Tibial artery (tissue), 4 donors: Measurements from ENCODE around the gene PDE3B.

Experiments
- DNase-seq, 2 donors: peaks; one replicate each; pipeline ENCODE4 v3.0.0-alpha.2; 2019
- H3K27ac ChIP-seq, 2 donors: fragments of 200-600 bp; sonication (generic) in 1 of 2; 1 replicate in 1 of 2; 2 replicates in 1 of 2; pipeline ENCODE4 v1.5.1; 2018 to 2019; ENCODE audit warnings: mild to moderate bottlenecking in 1 of 2
- H3K27me3 ChIP-seq, 2 donors: fragments of 200-600 bp; sonication (generic) in 1 of 2; one replicate each; pipeline versions ENCODE4 v1.5.1 to v1.6.0; 2016 to 2019
- H3K36me3 ChIP-seq, 3 donors: fragments of 200-600 bp; sonication (generic) in 2 of 3; one replicate each; pipeline ENCODE4 v1.5.1; 2016 to 2019; ENCODE audit warnings: mild to moderate bottlenecking in 2 of 3
- H3K4me1 ChIP-seq, 4 donors: fragments of 200-600 bp; sonication (generic) in 2 of 4; 1 replicate in 3 of 4; 2 replicates in 1 of 4; pipeline ENCODE4 v1.5.1; 2016 to 2019
- H3K4me3 ChIP-seq, 2 donors: fragments of 200-600 bp; sonication (generic) in 1 of 2; 1 replicate in 1 of 2; 2 replicates in 1 of 2; pipeline ENCODE4 v1.5.1; 2018 to 2019; ENCODE audit warnings: mild to moderate bottlenecking in 2 of 2
- H3K9me3 ChIP-seq, 3 donors: fragments of 200-600 bp; sonication (generic) in 1 of 3; one replicate each; pipeline ENCODE4 v1.5.1; 2016 to 2019
- CTCF ChIP-seq, 2 experiments: fragments of 200-600 bp in 1 of 2; fragments of 450-650 bp in 1 of 2; IDR thresholded peaks; one replicate each; pipeline ENCODE4 v1.5.1; 2017 to 2019; ENCODE audit warnings: antibody characterized with exemption in 2 of 2, mild to moderate bottlenecking in 1 of 2, moderate library complexity in 1 of 2
- intact Hi-C: fragments of 100-400 bp; cut with DNase I; formaldehyde crosslinking; loops from one replicate; pipeline ENCODE4 v1.15.0; 2023; ENCODE audit warnings: low total_unique reads

The PDE3B gene

DNA sequence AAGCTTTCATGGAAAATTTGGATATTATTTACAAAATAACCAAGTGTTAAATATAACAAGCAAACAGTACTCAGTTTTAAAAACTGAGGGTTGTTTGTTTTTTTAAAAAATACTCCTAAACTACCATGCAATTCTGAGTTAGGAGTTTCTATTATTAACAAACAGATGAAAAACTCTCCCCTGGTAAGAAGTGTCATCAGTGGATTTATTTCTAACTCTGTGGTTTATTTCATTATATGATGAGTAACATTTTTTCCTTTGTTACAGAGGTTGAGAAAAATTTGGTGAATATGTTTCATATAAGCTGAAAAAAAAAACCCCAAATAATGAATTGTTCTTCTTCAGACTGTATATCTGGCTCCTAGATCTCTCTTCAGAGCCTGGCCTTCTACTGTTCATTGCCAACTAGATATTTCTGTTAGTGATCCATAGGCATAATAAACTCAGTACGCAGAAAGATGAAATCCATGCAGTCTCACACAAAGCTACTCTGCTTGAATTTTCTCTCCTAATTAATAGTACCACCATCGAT lies 29.4 kb upstream of the PDE3B start:
- no peak overlapping the region for H3K4me3 ChIP-seq
- DNase-seq, result no peak
- no peak for TF ChIP-seq CTCF (IDR thresholded peaks at IDR 0.05)
- intact Hi-C loops, result no loop called here
- H3K36me3 ChIP-seq, result no peaks in the 10 kb centered on the region
- no peaks in the 10 kb centered on the region for H3K27me3 ChIP-seq
- no peak overlapping the region for H3K27ac ChIP-seq
- no peaks in the 10 kb centered on the region for H3K9me3 ChIP-seq
- H3K4me1 ChIP-seq, result no peaks in the 10 kb centered on the region

DNA sequence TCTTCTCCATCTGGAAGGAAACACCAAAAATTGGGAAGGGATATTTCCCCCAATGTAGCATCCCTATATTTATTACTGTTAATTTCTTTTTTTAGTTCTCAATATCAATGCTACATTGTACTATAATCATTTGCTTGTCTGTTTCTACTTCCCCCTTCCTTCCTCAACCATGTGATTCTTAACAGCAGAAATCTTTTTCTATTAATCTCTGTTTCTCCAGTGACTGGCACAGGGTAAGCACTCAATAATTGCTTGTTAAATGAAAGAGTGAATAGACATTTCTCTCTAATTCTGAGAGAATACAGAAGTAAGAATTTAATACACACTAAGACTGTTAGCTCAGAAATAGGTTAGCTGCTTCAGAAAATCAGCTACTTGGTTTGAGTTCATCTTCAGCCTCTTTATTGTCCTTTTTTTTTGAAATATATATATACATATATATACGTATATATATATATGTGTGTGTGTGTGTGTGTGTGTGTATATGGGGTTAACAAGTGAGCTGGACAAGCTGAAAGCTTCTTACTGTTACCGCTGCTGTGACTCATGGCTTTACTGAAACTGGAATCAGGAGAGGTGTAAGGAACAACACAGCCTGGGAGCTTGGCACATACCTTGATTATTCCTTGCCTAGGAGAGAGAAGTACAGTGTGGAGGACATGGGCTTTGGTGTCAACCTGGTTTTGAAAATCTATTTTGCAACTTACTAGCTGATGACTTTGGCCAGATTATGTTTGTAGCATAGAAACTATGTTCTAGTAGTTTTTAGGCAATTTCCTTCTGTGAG lies 26.2 kb upstream of the PDE3B start:
- Histone ChIP-seq H3K4me3 (no peak overlapping the region), H3K9me3 (no peaks in the 10 kb centered on the region), H3K4me1 (no peaks in the 10 kb centered on the region), H3K36me3 (no peaks in the 10 kb centered on the region), H3K27me3 (no peaks in the 10 kb centered on the region), H3K27ac (no peak overlapping the region)
- TF ChIP-seq CTCF (IDR thresholded peaks at IDR 0.05), result no peak
- no peak for DNase-seq
- intact Hi-C loops, result no loop called here

DNA sequence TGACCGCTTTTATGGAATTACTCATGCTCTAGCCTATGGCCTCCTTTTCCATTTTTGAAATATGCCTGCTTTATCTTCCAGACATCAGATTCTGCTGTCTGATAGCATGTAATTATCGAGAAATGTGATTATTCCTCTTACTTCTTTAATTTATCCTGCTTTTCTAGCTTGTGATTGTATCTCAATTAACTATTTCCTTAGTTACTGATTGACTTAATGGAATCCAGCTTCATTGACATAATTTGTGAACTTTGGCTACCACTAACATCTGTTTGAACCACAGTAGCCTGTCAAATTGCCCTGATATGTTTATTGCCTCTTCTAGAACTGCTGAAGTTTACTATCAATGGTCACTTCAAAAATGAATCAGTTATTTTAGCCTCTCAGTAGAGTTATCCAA lies 25.5 kb upstream of the PDE3B start:
- TF ChIP-seq CTCF (IDR thresholded peaks at IDR 0.05), result no peak
- Histone ChIP-seq H3K27ac (no peak overlapping the region), H3K36me3 (no peaks in the 10 kb centered on the region), H3K4me3 (no peak overlapping the region), H3K27me3 (no peaks in the 10 kb centered on the region), H3K9me3 (no peaks in the 10 kb centered on the region), H3K4me1 (no peaks in the 10 kb centered on the region)
- no peak for DNase-seq
- intact Hi-C loops, result no loop called here

GRCh38 chr11:14619603-14620531 lies 23.7 kb upstream of the PDE3B start:
- Histone ChIP-seq H3K27ac (no peak overlapping the region), H3K9me3 (no peaks in the 10 kb centered on the region), H3K27me3 (no peaks in the 10 kb centered on the region), H3K36me3 (no peaks in the 10 kb centered on the region), H3K4me1 (no peaks in the 10 kb centered on the region), H3K4me3 (no peak overlapping the region)
- TF ChIP-seq CTCF (IDR thresholded peaks at IDR 0.05), result no peak
- intact Hi-C loops, result no loop called here
- DNase-seq, result no peak

DNA sequence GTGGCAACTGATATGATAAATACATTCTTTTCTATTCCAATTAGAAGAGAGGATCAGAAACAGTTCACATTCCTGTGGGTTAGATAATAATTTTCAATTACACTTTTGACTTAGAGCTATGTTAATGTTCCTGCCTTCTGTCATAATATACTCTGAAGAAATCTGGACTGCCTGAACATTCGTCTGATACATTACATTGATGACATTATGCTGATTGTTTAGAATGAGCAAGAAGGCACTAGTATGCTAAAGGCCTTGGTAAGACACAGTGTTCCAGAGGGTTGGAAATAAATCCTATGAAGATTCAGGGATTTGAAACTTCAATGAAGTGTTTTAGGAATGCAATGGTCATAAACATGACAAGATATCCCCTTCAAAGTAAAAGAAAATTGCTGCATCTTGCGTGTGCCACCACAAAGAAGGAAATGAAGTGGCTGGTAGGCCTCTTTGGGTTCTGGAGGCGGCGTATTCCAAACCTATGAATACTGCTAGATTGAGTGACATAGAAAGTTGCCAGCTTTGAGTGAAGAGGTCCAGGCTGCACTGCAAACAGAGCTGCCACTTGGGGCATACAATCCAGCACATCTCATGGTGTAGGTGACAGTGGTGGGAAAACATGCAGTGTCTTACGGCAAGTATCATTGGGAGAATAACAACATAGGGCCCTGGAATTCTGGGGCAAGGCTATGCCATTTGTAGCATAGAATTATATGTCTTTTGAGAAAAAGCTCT lies 21.2 kb upstream of the PDE3B start:
- intact Hi-C loops, result no loop called here
- Histone ChIP-seq H3K27me3 (no peaks in the 10 kb centered on the region), H3K27ac (no peak overlapping the region), H3K4me3 (no peak overlapping the region), H3K9me3 (no peaks in the 10 kb centered on the region), H3K36me3 (no peaks in the 10 kb centered on the region), H3K4me1 (no peaks in the 10 kb centered on the region)
- TF ChIP-seq CTCF (IDR thresholded peaks at IDR 0.05), result no peak
- DNase-seq, result no peak
